Central memory CD8-positive, alpha-beta T cell (primary cell): ENCODE data around the gene STARD3NL.
"Not testable (repeated sequence)": the region's sequence is repeated elsewhere in the genome, so short reads cannot be mapped to it uniquely, and the experiment has no call there.

Source experiments
- ATAC-seq: fragments of 150-1000 bp; cut with Tn5 transposase; replicated peaks from 2 replicates; pipeline ENCODE4 v1.10.0; 2022; ENCODE audit warnings: mild to moderate bottlenecking, moderate FRiP score, moderate number of reproducible peaks; ENCODE audit not compliant: poor library complexity, severe bottlenecking; ENCODE audit errors: extremely low read depth
- DNase-seq, 2 donors: peaks; one replicate each; pipeline ENCODE4 v3.0.0; 2021; ENCODE audit warnings: low spot score in 2 of 2
- H3K27ac Mint-ChIP-seq: one replicate; pipeline ENCODE4 v1.8.0; 2022; ENCODE audit warnings: low read depth, mild to moderate bottlenecking, moderate library complexity, mixed read lengths
- H3K27me3 Mint-ChIP-seq: one replicate; pipeline ENCODE4 v1.8.0; 2022; ENCODE audit warnings: mixed read lengths
- H3K36me3 Mint-ChIP-seq: one replicate; pipeline ENCODE4 v1.8.0; 2022; ENCODE audit warnings: mild to moderate bottlenecking, moderate library complexity, mixed read lengths; ENCODE audit not compliant: insufficient read depth
- H3K4me1 Mint-ChIP-seq: one replicate; pipeline ENCODE4 v1.8.0; 2022; ENCODE audit warnings: mixed read lengths
- H3K4me3 Mint-ChIP-seq: one replicate; pipeline ENCODE4 v1.8.0; 2022; ENCODE audit warnings: mild to moderate bottlenecking, moderate library complexity, mixed read lengths
- H3K9me3 Mint-ChIP-seq: one replicate; pipeline ENCODE4 v1.8.0; 2022; ENCODE audit warnings: mixed read lengths

The STARD3NL gene

GRCh38 chr7:38215115-38215514, 37.1 kb downstream of the STARD3NL start:
- no peaks in the 10 kb centered on the region for H3K27me3 Mint-ChIP-seq
- H3K4me1 Mint-ChIP-seq, result peaks cover 45% of the 10 kb centered on the region
- H3K9me3 Mint-ChIP-seq, result no peaks in the 10 kb centered on the region
- no peak overlapping the region for H3K4me3 Mint-ChIP-seq
- ATAC-seq (no peak), DNase-seq (no peak)
- H3K36me3 Mint-ChIP-seq, result peaks cover 12% of the 10 kb centered on the region
- no peak overlapping the region for H3K27ac Mint-ChIP-seq

- no peaks in the 10 kb centered on the region for H3K9me3 Mint-ChIP-seq
- DNase-seq, result peak; percentile 71 to 75
- H3K36me3 Mint-ChIP-seq, result peaks cover 14% of the 10 kb centered on the region
- ATAC-seq, result peak; percentile 69
- H3K4me3 Mint-ChIP-seq, result peak overlapping the region; percentile 68
- peaks cover 54% of the 10 kb centered on the region for H3K4me1 Mint-ChIP-seq
- no peaks in the 10 kb centered on the region for H3K27me3 Mint-ChIP-seq
- peak overlapping the region; percentile 89 for H3K27ac Mint-ChIP-seq
These were observed 38.0 kb downstream of the STARD3NL start for GRCh38 chr7:38215735-38216670.

GRCh38 chr7:38217672-38218071, 39.6 kb downstream of the STARD3NL start:
- Mint-ChIP-seq H3K27ac (peak overlapping the region; percentile 89), H3K4me1 (peaks cover 71% of the 10 kb centered on the region), H3K27me3 (no peaks in the 10 kb centered on the region), H3K36me3 (peaks cover 16% of the 10 kb centered on the region), H3K4me3 (peak overlapping the region; percentile 68), H3K9me3 (no peaks in the 10 kb centered on the region)
- ATAC-seq (no peak), DNase-seq (no peak)

- no peak for DNase-seq
- Mint-ChIP-seq H3K4me1 (peaks cover 82% of the 10 kb centered on the region), H3K4me3 (peak overlapping the region; percentile 71), H3K27me3 (no peaks in the 10 kb centered on the region), H3K9me3 (no peaks in the 10 kb centered on the region), H3K36me3 (peaks cover 16% of the 10 kb centered on the region), H3K27ac (peak overlapping the region; percentile 89)
- ATAC-seq, result peak; percentile 80
These were observed 42.4 kb downstream of the STARD3NL start for GRCh38 chr7:38220452-38220851.

DNA sequence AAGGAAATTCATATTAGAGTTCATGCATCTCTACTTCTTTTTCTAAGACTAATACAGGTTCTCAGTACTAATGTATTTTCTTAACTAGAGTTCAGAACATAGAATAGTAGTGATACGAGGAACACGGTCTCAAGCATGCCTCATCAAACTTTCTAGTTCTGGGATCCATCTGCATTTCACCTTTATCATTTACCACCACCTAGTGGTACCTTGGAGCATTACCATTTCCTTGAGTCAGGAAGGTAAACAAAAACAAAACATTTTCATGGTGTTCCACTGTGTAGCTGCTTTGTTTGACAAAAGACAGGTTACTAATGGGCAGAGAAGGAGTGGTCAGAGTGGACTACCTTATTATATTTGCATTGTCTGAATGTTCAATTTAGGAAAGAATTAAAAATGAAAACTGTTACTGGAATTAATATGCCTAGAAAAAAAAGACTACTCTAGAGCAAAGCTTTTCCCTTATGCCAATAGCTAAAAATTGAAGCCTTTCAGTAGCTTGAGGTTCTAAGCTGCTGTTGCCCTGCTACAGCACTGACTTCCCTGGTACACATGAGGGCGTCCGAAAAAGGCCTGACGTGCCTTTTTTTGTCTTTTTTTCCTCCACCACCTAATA, 44.5 kb downstream of the STARD3NL start:
- H3K27ac Mint-ChIP-seq, result peak overlapping the region; percentile 89
- peak overlapping the region; percentile 12 for H3K4me3 Mint-ChIP-seq
- H3K27me3 Mint-ChIP-seq, result no peaks in the 10 kb centered on the region
- peaks cover 78% of the 10 kb centered on the region for H3K4me1 Mint-ChIP-seq
- peak in 1 of 2 donors; percentile 31 for DNase-seq
- peak; percentile 34 for ATAC-seq
- peaks cover 18% of the 10 kb centered on the region for H3K36me3 Mint-ChIP-seq
- no peaks in the 10 kb centered on the region for H3K9me3 Mint-ChIP-seq

DNA sequence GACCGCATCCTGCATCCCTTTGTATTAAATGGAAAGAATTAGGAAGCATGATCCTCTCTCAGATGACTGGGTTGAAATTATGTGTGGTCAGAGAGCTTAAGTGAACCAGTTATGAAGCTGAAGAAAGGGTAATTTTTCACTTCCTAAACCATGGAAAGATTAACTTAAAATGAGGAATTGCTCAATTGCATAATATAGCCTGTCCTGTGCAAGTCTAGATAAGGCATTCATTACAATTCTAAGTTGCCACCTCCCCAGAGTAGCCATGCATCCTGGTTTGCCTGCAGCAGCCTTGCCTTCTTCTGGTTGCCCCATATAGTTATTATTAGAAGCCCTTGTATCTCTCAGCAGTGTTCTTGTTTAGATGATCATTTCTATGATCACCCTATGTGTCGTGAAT, 45.3 kb downstream of the STARD3NL start:
- Mint-ChIP-seq H3K27me3 (no peaks in the 10 kb centered on the region), H3K9me3 (no peaks in the 10 kb centered on the region), H3K4me1 (peaks cover 78% of the 10 kb centered on the region), H3K27ac (peak overlapping the region; percentile 89), H3K4me3 (no peak overlapping the region), H3K36me3 (peaks cover 19% of the 10 kb centered on the region)
- no peak for DNase-seq
- no peak for ATAC-seq

DNA sequence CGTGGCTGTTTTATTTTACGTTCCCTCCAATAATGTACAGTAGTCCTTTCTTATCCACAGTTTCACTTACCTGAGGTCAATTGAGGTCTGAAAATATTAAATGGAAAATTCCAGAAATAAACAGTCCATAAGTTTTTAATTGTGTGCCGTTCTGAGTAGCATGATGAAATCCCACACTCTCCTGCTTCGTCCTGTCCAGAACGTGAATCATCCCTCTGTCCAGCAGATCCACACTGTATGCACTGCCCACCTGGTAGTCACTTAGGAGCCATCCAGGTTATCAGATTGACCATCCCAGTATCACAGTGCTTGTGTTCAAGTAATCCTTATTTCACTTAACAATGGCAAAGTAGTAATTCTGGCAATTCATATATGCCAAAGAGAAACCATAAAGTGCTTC, 46.3 kb downstream of the STARD3NL start:
- Mint-ChIP-seq H3K27me3 (no peaks in the 10 kb centered on the region), H3K27ac (peak overlapping the region; percentile 85), H3K36me3 (peaks cover 19% of the 10 kb centered on the region), H3K4me3 (peak overlapping the region; percentile 50), H3K4me1 (peaks cover 76% of the 10 kb centered on the region), H3K9me3 (no peaks in the 10 kb centered on the region)
- ATAC-seq, result no peak
- no peak for DNase-seq

DNA sequence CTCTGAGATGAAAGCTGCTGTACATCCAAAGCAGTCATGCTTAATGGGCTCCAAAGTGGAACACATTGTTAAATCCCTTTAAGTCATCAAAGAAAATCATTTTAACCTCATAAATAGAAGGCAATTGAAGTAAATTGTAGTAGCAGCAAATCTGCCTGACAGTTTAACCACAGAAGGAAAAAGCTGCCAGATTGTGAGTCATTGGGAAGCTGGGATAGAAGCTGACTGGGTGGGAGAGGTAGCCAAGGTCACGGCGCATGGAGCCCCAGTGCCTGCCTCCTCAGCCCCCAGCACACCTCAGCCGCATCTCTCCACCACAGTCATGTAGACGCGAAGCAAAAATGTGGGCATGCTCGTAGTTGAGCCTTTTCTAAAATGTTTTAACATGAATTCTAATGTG, 51.3 kb downstream of the STARD3NL start:
- ATAC-seq (no peak), DNase-seq (no peak)
- peak overlapping the region; percentile 89 for H3K27ac Mint-ChIP-seq
- H3K4me1 Mint-ChIP-seq, result peaks cover 82% of the 10 kb centered on the region
- H3K4me3 Mint-ChIP-seq, result no peak overlapping the region
- H3K27me3 Mint-ChIP-seq, result no peaks in the 10 kb centered on the region
- H3K9me3 Mint-ChIP-seq, result no peaks in the 10 kb centered on the region
- peaks cover 31% of the 10 kb centered on the region for H3K36me3 Mint-ChIP-seq

GRCh38 chr7:38229884-38230642, 52.0 kb downstream of the STARD3NL start:
- peaks cover 85% of the 10 kb centered on the region for H3K4me1 Mint-ChIP-seq
- no peak for ATAC-seq
- peak overlapping the region; percentile 89 for H3K27ac Mint-ChIP-seq

DNA sequence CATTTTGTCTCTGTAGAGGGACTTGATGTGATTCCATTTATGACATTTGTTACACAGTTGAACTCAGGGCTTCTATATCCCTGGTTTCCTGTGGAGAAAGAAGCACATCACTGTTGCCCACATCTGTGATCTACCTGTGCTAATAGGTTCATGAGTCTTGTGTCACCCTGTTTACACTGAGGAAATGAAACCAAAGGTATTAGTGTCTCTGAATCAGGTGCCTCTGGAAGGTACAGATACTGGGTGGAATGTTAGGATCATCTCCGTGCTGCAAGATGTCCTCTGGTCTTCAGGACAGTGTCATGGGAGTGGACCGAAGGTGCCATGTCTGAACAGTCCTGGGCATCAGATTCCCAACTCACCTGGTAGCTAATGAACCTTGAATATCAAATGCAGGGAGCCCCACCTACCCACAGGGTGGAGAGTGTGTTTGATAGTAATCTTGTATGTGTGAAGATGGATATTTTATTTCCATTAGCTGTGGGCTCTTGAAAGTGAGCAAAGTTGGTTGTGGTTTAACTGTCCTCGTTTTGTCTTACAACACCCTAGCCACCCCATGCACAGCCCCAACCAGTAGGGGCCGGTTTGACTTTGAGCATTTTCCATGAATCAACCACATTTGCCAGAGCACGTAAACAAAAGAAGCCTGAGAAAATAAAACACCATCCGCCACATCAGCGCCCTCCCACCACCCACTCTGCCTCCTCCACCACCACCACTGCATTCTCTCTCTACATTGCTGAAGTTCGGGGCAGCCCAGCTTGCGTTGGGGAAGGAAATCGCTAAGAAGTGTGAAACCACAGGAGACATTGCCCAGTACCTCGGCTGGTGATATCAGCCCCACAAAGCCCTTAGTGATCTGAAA, 54.7 kb downstream of the STARD3NL start:
- peak overlapping the region; percentile 94 for H3K27ac Mint-ChIP-seq
- H3K4me1 Mint-ChIP-seq, result peaks cover 92% of the 10 kb centered on the region
- peak; percentile 87 for ATAC-seq
- peak overlapping the region; percentile 72 for H3K4me3 Mint-ChIP-seq
- H3K9me3 Mint-ChIP-seq, result no peaks in the 10 kb centered on the region
- H3K36me3 Mint-ChIP-seq, result peaks cover 38% of the 10 kb centered on the region
- H3K27me3 Mint-ChIP-seq, result no peaks in the 10 kb centered on the region
- DNase-seq, result peak; percentile 63 to 89

More at GRCh38 chr7:38229884-38230642, 52.0 kb downstream of the STARD3NL start:
- DNase-seq, result no peak
- Mint-ChIP-seq H3K27me3 (no peaks in the 10 kb centered on the region), H3K4me3 (peak overlapping the region; percentile 60), H3K36me3 (peaks cover 32% of the 10 kb centered on the region), H3K9me3 (no peaks in the 10 kb centered on the region)

DNA sequence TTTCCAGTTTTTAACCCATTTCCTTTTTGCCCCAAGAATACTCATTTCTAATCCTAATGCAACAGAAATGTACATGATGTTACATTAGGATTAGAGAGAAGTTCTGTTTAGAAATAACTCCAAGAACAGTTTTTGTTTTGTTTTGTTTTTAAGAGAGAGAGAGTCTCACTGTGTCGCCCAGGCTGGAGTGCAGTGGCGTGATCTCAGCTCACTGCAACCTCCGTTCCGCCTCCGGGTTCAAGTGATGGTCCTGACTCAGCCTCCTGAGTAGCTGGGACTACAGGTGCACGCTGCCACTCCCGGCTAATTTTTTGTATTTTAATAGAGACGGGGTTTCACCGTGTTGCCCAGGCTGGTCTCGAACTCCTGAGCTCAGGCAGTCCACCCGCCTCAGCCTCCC, 56.7 kb downstream of the STARD3NL start:
- not testable (repeated sequence) for ATAC-seq
- H3K4me1 Mint-ChIP-seq, result peaks cover 91% of the 10 kb centered on the region

More for the DNA sequence above, 56.7 kb downstream of the STARD3NL start:
- Mint-ChIP-seq H3K4me3 (peak overlapping the region; percentile 56), H3K27ac (peak overlapping the region; percentile 94), H3K36me3 (peaks cover 47% of the 10 kb centered on the region)
- not testable (repeated sequence) for H3K27me3 Mint-ChIP-seq, DNase-seq, H3K9me3 Mint-ChIP-seq
